Endothelial cell of umbilical vein (primary cell): Measurements from ENCODE around the gene ST6GALNAC4. TPM values are rescaled to one million over a fixed set of nuclear protein-coding genes. Genes with fewer than 3 reads are reported as not detected.

Source experiments
- BruUV-seq: library from RNA; stranded (reverse); fragments of 400-500 nt; replicated peaks from 2 replicates; lab custom pipeline; 2021; lab: Mats Ljungman, UMichigan
- CTCF ChIA-PET: fragments of 300-600, 350-600 bp; sonication (Branson Sonifier 250); formaldehyde crosslinking; loops from one replicate; lab custom pipeline; 2021; ENCODE audit warnings: antibody characterized with exemption, inconsistent platforms; lab: Charles Lee
- POLR2A ChIA-PET: fragments of 300-600, 350-600 bp; sonication (Branson Sonifier 250); formaldehyde crosslinking; loops from one replicate; lab custom pipeline; 2021; ENCODE audit warnings: antibody characterized with exemption, inconsistent platforms; lab: Charles Lee
- DNase-seq: peaks from one replicate; pipeline ENCODE4 v3.0.0-alpha.2; 2011; ENCODE audit warnings: low read depth, low spot score
- FAIRE-seq: peaks from 2 replicates; lab custom pipeline; 2011; peaks lifted over from hg19 to GRCh38; lab: Jason Lieb, UNC
- H2AFZ ChIP-seq: 2 replicates; pipeline ENCODE4 v1.6.0; 2012; ENCODE audit warnings: low read depth, low read length, control low read depth, inconsistent platforms
- H3K27ac ChIP-seq: 2 replicates; pipeline ENCODE4 v1.5.1; 2011; ENCODE audit warnings: low read depth, mild to moderate bottlenecking, control low read depth, low read length, moderate library complexity; ENCODE audit not compliant: insufficient read depth
- H3K27me3 ChIP-seq, 2 experiments: 2 replicates each; pipeline versions ENCODE4 v1.6.0 to v1.6.1; 2011; ENCODE audit warnings: low read length in 2 of 2, mixed read lengths in 1 of 2; ENCODE audit not compliant: control insufficient read depth in 2 of 2, insufficient read depth in 2 of 2
- H3K36me3 ChIP-seq, 2 experiments: 2 replicates in 1 of 2; 3 replicates in 1 of 2; pipeline ENCODE4 v1.5.1; 2011; ENCODE audit warnings: low read length in 2 of 2, mild to moderate bottlenecking in 1 of 2, moderate library complexity in 1 of 2; ENCODE audit not compliant: control insufficient read depth in 2 of 2, insufficient read depth in 2 of 2; ENCODE audit errors: extremely low read depth in 1 of 2
- H3K4me1 ChIP-seq: 3 replicates; pipeline ENCODE4 v1.5.1; 2011; ENCODE audit warnings: mild to moderate bottlenecking, low read length; ENCODE audit not compliant: control insufficient read depth, insufficient read depth; ENCODE audit errors: extremely low read depth
- H3K4me2 ChIP-seq: 2 replicates; pipeline ENCODE4 v1.6.1; 2011; ENCODE audit warnings: low read length, control low read depth, mixed read lengths; ENCODE audit not compliant: insufficient read depth
- H3K4me3 ChIP-seq, 3 experiments: fragments of 200-600 bp in 1 of 3; sonication (generic), shearing (Covaris generic) in 1 of 3; replicated peaks in 1 of 3; 2 replicates each; pipeline ENCODE4 v1.5.1; 2011 to 2016; ENCODE audit warnings: control low read depth in 3 of 3, low read length in 3 of 3, mild to moderate bottlenecking in 2 of 3, inconsistent platforms in 1 of 3, low read depth in 1 of 3, moderate library complexity in 1 of 3; ENCODE audit not compliant: insufficient read depth in 1 of 3
- H3K79me2 ChIP-seq: 2 replicates; pipeline ENCODE4 v1.6.0; 2012; ENCODE audit warnings: low read length, inconsistent platforms; ENCODE audit not compliant: control insufficient read depth, insufficient read depth
- H3K9ac ChIP-seq: replicated peaks from 2 replicates; pipeline ENCODE3; 2011; ENCODE audit warnings: low read length, control low read depth; ENCODE audit not compliant: insufficient read depth; ENCODE audit errors: extremely low read depth
- H3K9me1 ChIP-seq: replicated peaks from 3 replicates; pipeline ENCODE4 v1.6.0; 2011; ENCODE audit warnings: mild to moderate bottlenecking, low read length; ENCODE audit not compliant: control insufficient read depth, insufficient read depth; ENCODE audit errors: extremely low read depth
- H3K9me3 ChIP-seq: replicated peaks from 2 replicates; pipeline ENCODE4 v1.5.1; 2012; ENCODE audit warnings: low read length, inconsistent platforms; ENCODE audit not compliant: control insufficient read depth, insufficient read depth
- H4K20me1 ChIP-seq: replicated peaks from 2 replicates; pipeline ENCODE3; 2011; ENCODE audit warnings: mild to moderate bottlenecking, low read length; ENCODE audit not compliant: control insufficient read depth, insufficient read depth; ENCODE audit errors: extremely low read depth
- CTCF ChIP-seq, 2 donors: IDR thresholded peaks; 1 replicate in 1 of 2; 2 replicates in 1 of 2; pipeline ENCODE4 v1.5.1; 2011; ENCODE audit warnings: low read length in 2 of 2, mild to moderate bottlenecking in 2 of 2, moderate library complexity in 2 of 2, control low read depth in 1 of 2, inconsistent platforms in 1 of 2, low read depth in 1 of 2; ENCODE audit not compliant: insufficient read depth in 1 of 2; ENCODE audit errors: extremely low read depth in 1 of 2
- EZH2 ChIP-seq: IDR thresholded peaks from 2 replicates; pipeline ENCODE4 v1.6.1; 2012; ENCODE audit warnings: borderline replicate concordance, low read depth, mild to moderate bottlenecking, moderate library complexity, low read length, inconsistent platforms; ENCODE audit not compliant: severe bottlenecking
- FOS ChIP-seq: IDR thresholded peaks from 2 replicates; pipeline ENCODE4 v1.6.1; 2011; ENCODE audit warnings: mild to moderate bottlenecking, low read length, moderate library complexity, borderline replicate concordance; ENCODE audit not compliant: insufficient read depth
- GATA2 ChIP-seq: IDR thresholded peaks from 2 replicates; pipeline ENCODE4 v1.7.0; 2011; ENCODE audit warnings: low read depth, mild to moderate bottlenecking, moderate library complexity, mixed read lengths, low read length; ENCODE audit not compliant: insufficient read length, insufficient read depth
- JUN ChIP-seq: IDR thresholded peaks from 2 replicates; pipeline ENCODE4 v1.6.1; 2011; ENCODE audit warnings: borderline replicate concordance, low read depth; ENCODE audit not compliant: insufficient read length, insufficient read depth
- MAX ChIP-seq: IDR thresholded peaks from 2 replicates; pipeline ENCODE4 v1.6.1; 2011; ENCODE audit not compliant: insufficient read depth, insufficient read length
- MYC ChIP-seq: IDR thresholded peaks from one replicate; pipeline ENCODE4 v1.6.1; 2011; ENCODE audit warnings: mild to moderate bottlenecking, low read depth, low read length
- POLR2A ChIP-seq: IDR thresholded peaks from 2 replicates; pipeline ENCODE4 v1.6.1; 2012; ENCODE audit warnings: low read depth, mild to moderate bottlenecking, control low read depth, low read length
- POLR2AphosphoS5 ChIP-seq: IDR thresholded peaks from 2 replicates; pipeline ENCODE4 v1.6.1; 2012; ENCODE audit warnings: low read depth, mild to moderate bottlenecking, control low read depth, low read length, moderate library complexity; ENCODE audit not compliant: insufficient read depth
- dilution Hi-C: fragments of 300-500 bp; cut with MboI; formaldehyde crosslinking; loops from one replicate; pipeline ENCODE4 v1.15.0; 2019; ENCODE audit warnings: low sequenced_read_pairs; ENCODE audit not compliant: extremely low pct_ligation_motif_present
- intact Hi-C: fragments of 100-400 bp; cut with micrococcal nuclease; formaldehyde crosslinking; loops from one replicate; pipeline ENCODE4 v1.10.0; 2022
- polyA plus RNA-seq, 4 experiments: library from polyadenylated mRNA; depleted of rRNA in 3 of 4; stranded (reverse) in 3 of 4; unstranded in 1 of 4; fragments of >200 nt; gene quantifications; 2 replicates each; pipeline versions ENCODE4 v1.2.1 to v1.2.3, GENCODE V29; 2011 to 2012; ENCODE audit warnings: missing spikeins in 1 of 4
- total RNA-seq: library from RNA; stranded (reverse); gene quantifications from 2 replicates; pipeline ENCODE4 v1.2.3, GENCODE V29; 2021

The ST6GALNAC4 gene
- total and polyA plus RNA-seq, 2 donors (not counting 3 experiments of a cell fraction or from before 2014, with no cell fraction given), result 45.9 to 85.3 TPM

- Histone ChIP-seq H3K79me2 (peaks cover 4% of the 10 kb centered on the region), H3K4me1 (peaks cover 12% of the 10 kb centered on the region), H3K9me3 (no peaks in the 10 kb centered on the region), H3K27me3 (no peaks in the 10 kb centered on the region), H3K9ac (no peak overlapping the region), H4K20me1 (no peaks in the 10 kb centered on the region), H2AFZ (no peak overlapping the region), H3K4me2 (no peak overlapping the region), H3K36me3 (no peaks in the 10 kb centered on the region), H3K9me1 (no peaks in the 10 kb centered on the region), H3K4me3 (no peak overlapping the region), H3K27ac (no peak overlapping the region)
- intact Hi-C loops (loop anchor here (2.0 kb wide), 1 partner anchor 17 kb away; the partner anchor contains the start of gene EEIG1), dilution Hi-C loops (no loop called here)
- POLR2A ChIA-PET, result no interaction called here
- TF ChIP-seq MAX (no peak), FOS (no peak), POLR2AphosphoS5 (no peak), GATA2 (no peak)
- FAIRE-seq (no peak), DNase-seq (no peak)
- no TSS peak for BruUV-seq
- CTCF ChIA-PET, result interaction anchor here (1.5 kb wide), 1 partner anchor 21 kb away, joined by 3 read pairs; no protein-coding TSS in a partner anchor
Observed at GRCh38 chr9:127963359-127964064, 46.7 kb upstream of the ST6GALNAC4 start.

DNA sequence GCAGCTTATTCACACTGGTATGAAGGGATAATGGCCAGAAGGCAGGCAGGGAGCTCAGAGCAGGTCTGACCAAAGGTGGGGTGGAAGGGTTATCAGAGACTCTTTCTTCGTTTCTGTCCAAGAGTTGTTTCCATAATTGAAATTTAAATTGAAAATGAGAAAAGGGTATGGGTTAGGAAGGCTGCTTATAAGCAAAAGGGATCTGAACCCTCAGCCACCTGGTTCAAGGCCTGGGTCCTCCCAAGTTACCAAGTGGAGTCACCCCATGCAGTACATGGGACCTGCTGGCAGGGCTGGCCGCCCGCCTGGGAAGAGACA is 46.2 kb upstream of the ST6GALNAC4 start:
- no peaks in the 10 kb centered on the region for H3K27me3 ChIP-seq
- H3K4me3 ChIP-seq, result no peak overlapping the region
- H3K9me3 ChIP-seq, result no peaks in the 10 kb centered on the region
- no peaks in the 10 kb centered on the region for H4K20me1 ChIP-seq
- no peak overlapping the region for H3K27ac ChIP-seq
- no peak for TF ChIP-seq POLR2A
- TF ChIP-seq EZH2, result no peak
- no peak for TF ChIP-seq FOS
- TF ChIP-seq JUN, result no peak
- TF ChIP-seq GATA2, result no peak
- no peak for TF ChIP-seq POLR2AphosphoS5
- TF ChIP-seq MAX, result no peak
- TF ChIP-seq CTCF (IDR thresholded peaks at IDR 0.05; ENCODE audit: extremely low read depth in 1 of 2, insufficient read depth in 1 of 2, low read depth in 1 of 2, low read length in 2 of 2), result no peak
- TF ChIP-seq MYC, result no peak
- FAIRE-seq (no peak), DNase-seq (no peak)
- no peak overlapping the region for H3K4me2 ChIP-seq
- no TSS peak for BruUV-seq
- H3K79me2 ChIP-seq, result peaks cover 2% of the 10 kb centered on the region
- no peak overlapping the region for H3K9ac ChIP-seq
- CTCF ChIA-PET, result interaction anchor here (1.5 to 1.8 kb wide), 2 partner anchors 10 to 21 kb away, joined by 3 to 4 read pairs; no protein-coding TSS in a partner anchor
- no peaks in the 10 kb centered on the region for H3K36me3 ChIP-seq
- no peaks in the 10 kb centered on the region for H3K9me1 ChIP-seq
- H3K4me1 ChIP-seq, result peaks cover 8% of the 10 kb centered on the region
- intact Hi-C loops (no loop called here), dilution Hi-C loops (no loop called here)
- no peak overlapping the region for H2AFZ ChIP-seq
- POLR2A ChIA-PET, result no interaction called here
